Activated T-cell treated with anti-CD3 and anti-CD28 coated beads for 1 hour (primary cell): ENCODE measurements around the gene PYGM.

Source experiments
- DNase-seq: peaks from one replicate; pipeline ENCODE4 v3.0.0-alpha.2; 2020; ENCODE audit warnings: low read depth

PYGM gene

DNA sequence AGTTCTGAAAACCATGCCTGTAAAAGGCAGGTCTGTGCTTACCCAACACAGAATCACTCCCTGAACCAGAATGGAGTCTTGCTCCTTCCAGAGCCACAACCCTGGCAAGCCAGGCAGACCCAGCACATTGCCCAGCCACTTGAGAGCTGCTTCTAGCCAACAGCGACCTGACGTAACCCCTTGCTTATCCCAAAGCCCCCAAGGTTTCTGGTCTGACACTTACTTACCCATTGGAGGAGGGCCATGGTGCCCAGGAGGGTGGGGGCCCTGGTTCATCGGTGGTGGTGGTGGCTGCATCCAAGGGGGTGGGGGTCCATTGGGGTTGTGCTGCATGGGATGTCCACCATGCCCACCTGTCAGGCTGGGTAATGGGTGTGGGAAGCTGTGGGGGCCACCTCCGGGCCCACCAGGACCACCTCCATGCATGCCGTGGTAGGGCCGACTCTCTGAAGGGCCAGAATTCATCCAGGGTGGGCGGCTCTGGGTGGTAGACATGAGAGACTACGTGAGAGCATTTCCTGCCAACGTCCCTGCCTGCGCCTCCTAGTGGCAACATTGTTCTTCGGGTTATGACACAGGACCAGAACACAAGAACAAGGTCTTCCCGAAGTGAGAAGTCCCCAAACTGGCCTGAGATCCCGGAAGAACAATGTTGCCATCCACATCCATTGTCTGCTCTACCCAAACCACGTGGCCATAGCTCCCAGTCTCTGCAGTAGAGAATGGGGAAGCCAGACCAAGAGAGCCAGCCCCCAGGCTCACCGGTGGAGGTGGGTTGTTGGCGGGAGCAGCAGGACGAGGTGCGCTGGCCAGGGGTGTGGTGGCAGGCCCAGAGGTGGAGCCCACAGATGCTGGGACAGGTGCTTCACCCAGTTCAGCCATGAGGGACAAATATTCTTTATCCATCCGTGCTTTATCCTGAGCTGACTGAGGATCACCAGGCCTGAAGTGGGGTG, 7.8 kb upstream of the PYGM start:
- peak; percentile 86 for DNase-seq

DNA sequence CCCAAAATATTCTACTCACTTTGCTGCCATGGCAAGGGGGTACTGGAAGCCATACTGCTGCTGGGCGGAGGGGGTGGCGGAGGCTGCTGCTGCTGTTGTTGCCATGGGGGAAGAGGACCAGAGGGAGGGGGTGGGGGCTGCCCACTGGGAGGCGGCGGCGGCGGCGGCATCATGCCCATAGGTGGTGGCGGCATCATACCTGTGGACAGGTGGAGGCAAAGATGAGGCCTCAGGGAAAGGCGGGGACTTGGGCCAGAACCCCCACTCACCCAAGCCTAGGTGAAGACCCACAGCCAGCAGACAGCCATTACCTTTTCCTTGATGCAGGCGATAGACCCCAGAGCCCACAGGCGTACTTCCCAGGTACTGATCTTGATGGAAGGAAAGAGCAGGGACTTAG, 7.1 kb upstream of the PYGM start:
- DNase-seq = no peak

DNA sequence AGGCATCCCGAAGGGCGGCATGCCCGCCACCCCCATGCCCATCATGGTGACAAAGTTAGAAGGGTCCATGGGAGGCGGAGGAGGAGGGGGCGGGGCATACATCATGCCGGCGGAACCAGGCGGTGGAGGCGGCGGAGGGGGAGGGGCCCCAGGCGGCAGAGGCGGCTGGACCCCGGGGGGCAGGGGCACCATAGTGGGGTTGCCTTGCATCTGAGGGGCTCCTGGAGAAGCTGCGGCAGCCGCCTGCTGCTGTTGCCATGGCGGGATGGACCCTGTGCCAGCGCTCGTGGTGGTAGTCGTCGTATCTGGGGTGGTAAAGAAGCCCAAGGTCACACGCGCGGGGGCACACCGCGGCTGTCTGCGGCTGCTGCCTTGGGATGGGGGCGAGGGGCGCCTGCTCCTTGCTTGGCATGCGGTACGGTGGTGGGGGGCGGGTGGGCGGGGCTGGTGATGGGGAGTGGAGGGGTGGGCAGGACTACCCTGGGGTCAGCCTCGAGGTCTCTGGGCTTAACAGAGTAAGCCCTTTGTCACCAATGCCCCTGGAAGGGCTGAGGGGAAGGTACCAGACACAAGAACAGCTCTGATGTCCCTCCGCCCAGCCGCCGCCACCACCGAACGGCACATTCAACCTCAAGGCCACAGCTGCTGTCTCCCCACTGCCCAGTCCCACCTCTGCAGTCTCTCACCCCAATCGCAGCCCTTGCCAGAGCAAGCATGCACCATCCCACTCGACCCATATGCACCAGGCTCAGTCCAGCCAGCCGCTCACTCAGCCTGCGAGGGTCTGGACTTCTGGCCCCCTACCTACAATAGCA, 6.3 kb upstream of the PYGM start:
- DNase-seq = no peak

DNA sequence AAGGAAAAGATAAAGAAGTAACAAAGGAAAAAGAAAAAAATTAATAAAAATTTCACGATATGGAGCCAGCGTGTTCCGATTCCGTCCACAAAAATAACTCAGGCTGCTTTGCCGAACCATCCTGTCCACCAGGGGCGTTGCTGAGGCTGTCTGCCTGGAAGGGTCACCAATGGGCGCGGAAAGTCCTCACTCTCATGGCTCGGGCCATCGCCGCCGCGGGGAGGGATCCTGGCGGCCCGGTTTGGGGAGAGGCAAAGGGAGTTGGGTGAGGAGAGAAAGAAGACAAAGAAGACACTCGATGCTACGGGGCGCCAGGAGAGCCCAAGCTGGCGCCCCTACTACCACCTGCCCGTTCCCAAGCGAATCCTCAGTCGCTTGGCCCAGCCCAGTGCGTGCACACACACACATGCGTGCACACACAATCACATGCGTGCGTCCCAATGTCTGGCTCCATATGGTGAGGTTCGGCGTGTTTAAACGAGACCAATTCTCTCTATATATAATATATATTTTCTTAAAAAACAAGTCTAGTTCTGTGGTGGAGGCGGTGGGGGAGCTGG, 5.6 kb upstream of the PYGM start:
- DNase-seq = no peak

DNA sequence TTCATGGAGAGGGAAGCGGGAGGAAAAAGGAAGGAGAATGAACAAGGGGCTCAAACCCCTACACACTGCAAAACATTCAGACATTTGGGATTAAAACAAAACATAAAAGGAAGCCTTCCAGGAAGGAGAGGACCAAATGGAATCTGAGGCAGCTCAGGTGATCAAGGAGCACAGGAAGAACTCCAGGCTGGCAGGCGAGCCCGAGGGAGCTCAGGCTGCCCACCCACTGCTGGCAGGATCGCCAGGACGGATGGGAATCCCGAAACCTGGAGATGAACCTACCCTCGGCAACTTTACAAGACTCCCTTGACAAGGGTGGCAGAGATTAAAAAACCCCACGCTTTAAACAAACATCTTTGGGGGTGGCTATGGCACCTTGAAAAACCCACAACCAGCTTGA, 5.0 kb upstream of the PYGM start:
- DNase-seq = no peak

DNA sequence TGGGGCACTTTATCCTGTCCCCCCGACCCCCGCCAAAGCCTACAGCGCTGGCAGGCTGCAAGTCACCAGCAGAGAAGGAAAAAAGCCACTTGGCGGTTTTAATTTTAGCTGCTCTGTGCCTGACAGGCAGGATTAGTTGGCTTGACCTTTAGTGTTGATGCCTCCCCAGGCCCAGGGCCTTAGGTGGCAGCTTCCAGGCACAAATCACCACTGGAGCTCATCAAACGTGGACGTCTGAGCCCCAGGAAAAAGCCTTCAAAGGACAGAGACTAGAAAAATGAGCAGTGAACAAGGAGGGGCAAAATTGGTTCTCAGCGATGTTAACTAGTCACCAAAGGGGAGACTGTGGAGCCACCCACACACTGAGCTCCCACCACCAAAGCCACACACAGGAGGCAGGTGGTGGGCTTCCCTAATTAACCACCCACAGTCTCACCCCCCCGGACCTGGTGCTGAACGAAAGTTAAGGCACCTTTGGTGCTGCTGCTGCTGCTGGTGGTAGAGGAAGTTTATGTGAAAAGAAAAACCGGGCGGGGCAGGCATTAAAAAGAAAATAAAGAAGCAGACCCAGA, 4.4 kb upstream of the PYGM start:
- peak; percentile 49 for DNase-seq

DNA sequence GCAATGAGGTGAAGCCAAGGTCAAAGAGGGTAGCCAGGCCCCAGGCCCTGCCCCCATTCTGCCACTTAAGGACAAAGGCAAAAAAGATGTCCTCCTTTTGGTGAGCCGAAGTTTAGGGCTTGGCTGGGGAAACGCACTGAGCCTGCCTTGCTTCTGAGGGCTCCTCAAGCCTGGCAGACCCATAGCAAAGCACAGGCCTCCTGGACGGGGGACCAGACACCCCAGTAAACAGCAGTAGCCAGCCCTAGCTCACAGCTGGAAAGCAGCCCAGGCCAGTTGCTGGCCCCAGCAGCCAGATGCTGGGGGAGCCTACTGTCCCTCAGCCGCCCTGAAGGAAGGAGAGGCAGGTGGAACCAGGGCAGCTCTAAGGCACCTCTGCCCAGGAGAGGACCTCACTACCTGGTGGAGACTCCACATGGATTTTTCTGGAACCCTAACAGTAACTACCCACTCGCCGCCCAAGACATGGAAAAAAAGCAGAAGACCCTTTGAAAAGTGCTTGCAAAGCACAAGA, 3.8 kb upstream of the PYGM start:
- DNase-seq = no peak

DNA sequence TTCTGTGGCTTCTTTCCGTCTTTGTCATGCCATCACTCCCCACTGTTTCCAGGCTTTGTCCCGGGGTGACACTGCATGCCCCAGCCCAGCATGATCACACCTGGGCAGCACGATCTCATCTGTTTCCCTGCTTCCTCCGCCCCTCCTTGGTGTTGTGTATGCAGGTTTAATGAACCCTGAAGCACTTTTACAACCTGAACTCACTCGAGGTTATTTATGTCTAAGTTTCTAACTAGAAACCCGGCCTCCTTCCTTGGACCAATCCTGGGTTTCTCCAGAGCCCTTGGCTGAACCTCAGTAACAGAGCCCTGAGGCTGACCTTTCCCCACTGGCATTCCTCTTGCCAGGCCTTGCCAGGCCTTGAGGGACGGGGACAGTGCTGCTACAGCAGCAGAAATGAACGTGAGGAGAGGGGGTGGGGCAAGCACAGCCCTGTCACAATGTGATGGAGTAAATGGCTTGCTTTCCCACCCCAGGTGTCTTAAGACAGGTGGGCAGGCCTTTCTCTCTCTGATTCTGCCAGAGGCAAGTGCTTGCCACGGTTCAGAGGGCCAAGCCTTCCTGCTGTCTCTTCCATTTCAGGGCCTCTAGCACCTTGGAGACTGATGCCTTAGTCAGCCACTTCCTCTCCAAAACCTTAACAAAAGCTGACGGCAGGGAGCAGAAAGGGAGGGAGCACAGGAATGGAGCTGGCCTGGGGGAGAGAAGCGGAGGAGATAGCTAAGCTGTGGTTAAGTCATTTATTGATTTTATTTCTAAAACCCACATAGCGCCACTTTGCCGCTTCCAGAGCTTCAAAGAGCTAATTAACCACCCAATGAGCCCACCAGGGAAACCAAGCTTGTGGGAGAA, 3.1 kb upstream of the PYGM start:
- no peak for DNase-seq

DNA sequence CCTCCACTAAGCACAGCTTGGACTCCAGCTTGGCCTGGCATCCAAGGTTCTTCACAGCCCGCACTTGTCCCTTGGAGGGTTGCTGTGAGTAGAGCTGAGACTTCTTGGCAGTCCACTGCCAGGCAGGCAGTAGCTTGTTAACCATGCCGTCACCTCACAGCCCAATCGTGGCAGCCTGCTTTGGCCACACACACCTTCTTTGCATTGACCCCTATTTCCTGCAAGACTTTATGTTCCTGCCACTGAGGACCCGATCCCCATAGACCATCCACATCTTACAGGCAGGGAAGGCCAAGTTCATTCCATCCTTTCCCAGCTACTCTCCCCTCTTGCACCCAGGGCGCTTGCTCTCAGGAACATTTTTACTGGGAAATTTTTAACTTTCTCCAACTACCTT, 2.5 kb upstream of the PYGM start:
- no peak for DNase-seq

DNA sequence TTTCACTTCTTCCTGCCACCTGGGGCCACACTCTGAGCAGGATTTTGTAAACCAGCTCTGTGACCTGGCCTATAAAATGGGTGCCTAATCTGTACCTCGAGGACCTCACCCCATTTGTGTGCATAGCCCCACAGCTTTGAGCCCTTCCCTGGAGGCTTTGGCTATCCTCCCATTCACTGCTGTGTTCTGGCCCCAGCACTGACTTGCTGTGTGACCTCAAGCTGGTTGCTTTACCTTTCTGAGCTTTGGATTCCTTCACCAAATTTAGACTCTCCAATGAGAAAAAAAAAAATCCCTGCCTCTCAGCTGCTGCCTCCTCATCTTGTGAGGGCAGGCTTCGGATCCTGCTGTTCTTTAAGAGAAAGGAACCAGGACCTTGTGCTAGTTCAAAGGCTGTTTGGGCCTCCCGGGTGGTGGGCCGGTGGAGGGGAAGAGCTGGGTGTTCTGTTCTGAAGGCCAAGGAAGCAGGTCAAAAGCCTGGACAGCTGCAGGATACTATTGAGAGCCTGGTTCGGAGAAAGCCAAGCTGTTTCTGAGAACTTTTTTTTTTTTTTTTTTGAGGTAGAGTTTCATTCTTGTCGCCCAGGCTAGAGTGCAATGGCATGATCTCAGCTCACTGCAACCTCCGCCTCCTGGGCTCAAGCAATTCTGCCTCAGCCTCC, 1.1 kb upstream of the PYGM start:
- no peak for DNase-seq

DNA sequence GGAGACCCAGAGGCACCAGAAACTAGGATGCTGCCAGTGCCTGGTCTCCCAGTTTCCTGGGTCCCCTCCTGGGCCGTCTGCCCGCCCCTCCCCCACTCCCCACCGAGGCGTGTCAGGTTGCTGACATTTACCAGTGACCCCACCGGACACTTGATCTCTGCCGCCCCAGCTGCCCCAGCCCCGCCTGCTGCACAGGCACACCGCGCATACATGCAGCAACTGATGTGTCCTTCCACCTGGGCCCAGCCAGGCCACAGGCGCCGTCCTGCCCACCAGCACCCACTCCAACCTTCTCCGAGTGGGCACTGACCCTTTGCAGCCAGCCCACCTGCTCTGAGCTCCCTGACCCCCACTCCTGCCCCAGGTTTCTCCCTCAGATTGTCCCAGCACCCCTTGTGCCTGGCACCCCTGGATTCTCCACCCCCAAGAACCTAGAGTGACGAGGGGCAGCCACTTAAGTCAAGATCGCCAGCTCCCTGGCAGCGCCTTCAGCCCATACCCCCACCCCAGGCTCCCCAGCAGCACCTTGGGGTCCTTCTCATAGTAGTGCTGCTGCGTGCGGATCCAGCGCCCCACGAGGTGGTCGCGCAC, 548 bp downstream of the PYGM start:
- DNase-seq = no peak

DNA sequence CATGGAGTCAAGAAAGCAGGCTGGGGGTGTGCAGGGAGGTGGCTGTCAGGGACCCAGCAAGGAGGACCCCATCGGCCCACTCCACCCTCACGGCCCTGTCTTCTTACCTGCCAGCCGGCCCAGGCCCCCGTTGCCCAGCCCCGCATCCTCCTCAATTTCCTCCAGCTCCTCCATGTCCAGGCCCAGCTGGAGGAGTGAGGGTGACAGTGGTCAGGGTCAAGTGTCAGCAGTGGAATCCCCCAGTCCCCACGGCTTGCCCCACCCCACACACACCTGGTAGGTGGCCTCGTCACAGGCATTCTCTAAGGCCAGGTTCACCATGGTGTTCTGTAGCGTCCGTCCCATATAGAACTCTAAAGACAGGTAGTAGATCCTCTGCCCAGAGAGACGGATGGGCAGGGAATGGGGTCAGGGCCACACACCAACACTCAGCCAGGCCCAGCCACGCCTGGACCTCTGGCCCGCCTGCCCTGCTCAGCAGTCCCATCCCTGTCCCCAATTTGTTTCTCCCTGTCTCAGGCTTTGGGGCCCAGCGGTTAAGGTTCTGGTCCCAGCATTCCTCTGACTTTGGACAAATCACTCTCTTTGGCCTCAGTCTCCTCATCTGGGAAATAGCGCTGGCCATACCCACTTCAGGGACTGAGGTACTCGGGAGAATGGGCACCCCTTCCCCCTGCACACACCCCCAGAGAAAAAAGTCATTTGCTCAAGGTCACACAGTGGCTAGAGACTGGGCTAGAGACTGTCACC, 1.3 kb downstream of the PYGM start:
- no peak for DNase-seq

DNA sequence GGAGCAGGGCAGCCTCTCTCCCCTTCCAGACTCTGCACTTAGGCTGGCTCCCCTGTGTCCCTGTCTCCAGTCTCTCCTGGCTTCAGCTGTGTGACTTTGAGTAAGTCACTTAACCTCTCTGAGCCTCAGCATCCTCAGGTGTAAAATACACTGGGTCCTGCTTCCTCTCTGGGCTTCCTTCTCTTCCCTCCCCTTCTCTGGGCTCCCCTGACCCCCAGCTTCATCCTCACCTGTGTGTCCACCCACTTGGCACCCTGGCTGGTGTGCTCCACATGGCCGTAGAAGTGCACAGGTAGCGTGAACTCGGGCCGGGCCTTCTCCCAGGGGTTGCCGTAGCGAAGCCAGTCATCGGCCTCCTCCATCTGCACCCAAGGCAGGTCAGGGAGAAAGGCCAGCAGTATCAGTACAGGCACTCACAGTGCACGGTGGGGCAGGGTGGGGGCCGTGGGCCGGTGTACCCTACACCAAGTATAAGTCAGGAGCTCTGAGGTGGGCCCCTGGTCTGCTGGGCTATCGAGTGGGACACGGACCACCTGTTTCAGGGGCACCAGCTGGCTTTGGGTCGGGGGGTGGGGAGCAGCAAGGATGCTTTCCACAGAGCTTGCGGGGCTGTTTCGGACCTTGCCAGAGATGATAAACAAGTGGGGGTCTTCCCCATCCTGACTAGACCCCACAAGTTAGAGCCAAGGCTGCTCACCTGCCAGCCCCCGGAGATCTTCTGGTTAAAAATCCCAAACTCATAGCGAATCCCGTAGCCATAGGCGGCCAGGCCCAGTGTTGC, 2.0 kb downstream of the PYGM start:
- no peak for DNase-seq

DNA sequence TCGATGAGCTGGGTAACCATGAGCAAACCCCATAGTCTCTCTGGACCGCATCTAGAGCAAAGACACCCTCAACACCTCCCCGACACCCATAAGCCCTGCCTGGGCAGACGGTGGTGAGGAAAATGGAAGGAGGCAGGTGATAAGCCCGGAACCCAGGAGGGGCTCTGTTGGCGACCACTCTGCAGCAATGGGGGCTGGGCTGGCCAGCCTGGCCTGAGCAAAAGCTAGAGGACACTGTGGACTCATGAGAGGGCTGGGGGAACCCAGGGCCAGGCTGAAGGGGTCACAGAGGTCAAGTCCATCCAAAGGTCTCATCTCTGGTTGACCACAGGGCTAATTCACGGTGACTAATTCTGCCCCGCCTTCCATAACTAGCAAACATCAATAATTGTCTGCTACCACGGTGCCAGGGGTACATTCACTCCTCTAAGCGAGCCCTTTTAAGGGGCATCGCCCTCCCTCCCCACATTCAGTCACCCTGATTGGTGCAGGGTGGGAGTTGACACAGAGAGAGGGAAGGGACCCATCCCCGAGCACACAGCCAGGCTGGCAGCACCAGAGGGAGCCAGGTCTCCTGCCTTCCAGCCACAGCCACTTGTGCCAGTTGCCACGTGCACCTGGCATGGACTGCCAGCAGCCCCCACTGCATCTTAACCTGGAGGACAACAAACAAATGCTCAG, 4.0 kb downstream of the PYGM start:
- no peak for DNase-seq

DNA sequence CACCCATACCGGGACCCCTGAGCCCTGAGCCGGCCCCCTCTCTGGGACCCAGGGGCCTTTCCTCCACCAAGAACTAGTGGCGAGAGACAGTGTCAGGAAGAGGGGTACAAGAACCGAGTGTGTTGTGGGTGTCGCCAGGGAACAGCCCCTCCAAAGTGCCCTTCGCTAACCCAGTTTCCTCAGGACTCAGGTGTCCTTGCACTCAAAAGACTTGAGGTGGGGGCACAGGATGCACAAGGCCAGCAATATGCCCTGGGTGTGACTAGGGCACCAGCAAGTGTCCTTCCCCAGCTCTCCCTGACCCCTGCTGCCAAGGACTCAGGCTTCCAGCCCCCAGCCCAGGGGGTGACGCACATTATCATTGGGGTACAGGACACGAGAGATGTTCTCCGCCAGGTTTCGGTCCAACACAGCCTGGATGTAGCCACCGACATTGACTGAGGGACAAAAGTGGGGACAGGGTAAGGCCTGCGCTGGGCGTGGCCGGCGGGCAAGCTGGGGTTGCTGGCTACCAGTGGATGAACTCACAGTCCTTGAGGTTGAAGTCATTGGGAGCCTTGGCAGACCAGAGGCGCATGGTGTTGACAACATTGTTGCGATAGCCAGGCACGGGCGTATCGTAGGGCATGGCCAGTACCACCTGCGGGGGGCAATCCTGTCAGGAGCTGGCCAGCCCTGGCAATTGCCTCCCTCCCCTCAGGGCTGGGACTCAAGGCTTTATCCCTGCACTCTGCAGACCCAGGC, 4.7 kb downstream of the PYGM start:
- DNase-seq = no peak

DNA sequence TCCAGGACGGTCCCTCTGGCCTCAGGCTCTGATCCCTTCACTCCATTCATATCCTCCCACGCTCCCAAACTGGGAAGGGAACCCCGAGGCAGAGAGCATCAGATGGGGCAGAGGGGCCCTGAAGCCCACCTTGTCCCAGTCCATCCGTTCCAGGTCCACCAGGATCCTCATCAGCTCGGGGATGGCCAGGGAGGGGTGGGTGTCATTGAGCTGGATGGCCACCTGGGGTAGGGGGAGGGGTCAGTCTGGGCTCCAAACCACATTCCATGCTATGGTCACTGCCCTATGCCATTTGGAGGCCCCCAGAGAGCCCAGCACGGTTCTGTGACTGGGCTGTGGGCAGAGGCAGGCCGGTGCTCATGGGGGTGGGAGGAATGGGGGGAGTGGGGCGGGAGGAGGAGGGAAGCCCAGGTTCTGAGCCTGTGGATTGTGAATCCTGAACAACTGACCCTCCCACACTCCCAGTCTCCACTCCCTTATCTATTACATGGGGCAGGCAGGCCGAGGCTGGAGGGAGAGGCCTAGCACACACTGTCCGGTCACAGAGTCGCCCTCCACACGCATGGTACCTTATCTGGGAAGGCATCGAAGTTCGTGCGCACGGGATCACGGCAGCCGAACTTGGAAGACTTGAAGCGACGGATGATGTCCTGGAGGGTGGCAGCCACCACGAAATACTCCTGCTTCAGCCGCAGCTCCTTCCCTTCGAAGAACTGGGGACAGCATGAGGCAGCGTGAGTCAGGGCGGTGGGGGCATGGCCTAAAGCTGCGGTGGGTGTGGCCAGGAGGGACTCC, 5.5 kb downstream of the PYGM start:
- no peak for DNase-seq
